Esophagus (tissue), 2 donors: ENCODE data around the gene TTI1. TPM values are rescaled to one million over a fixed set of nuclear protein-coding genes. Genes with fewer than 3 reads are reported as not detected.

Source experiments
- H3K27ac ChIP-seq, 2 donors: one replicate each; pipeline ENCODE4 v1.5.1; 2013; ENCODE audit warnings: low read depth in 2 of 2, mild to moderate bottlenecking in 2 of 2, inconsistent platforms in 1 of 2, low read length in 1 of 2, moderate library complexity in 1 of 2
- H3K27me3 ChIP-seq, 2 donors: one replicate each; pipeline ENCODE4 v1.6.1; 2013; ENCODE audit warnings: low read length in 2 of 2, control low read depth in 1 of 2, mild to moderate bottlenecking in 1 of 2; ENCODE audit not compliant: insufficient read depth in 2 of 2, control insufficient read depth in 1 of 2
- H3K36me3 ChIP-seq, 2 donors: one replicate each; pipeline ENCODE4 v1.6.1; 2013; ENCODE audit warnings: low read length in 1 of 2; ENCODE audit not compliant: control insufficient read depth in 2 of 2, insufficient read depth in 2 of 2
- H3K4me1 ChIP-seq, 2 donors: one replicate each; pipeline ENCODE4 v1.6.1; 2013; ENCODE audit warnings: low read length in 1 of 2; ENCODE audit not compliant: control insufficient read depth in 2 of 2, insufficient read depth in 2 of 2
- H3K4me3 ChIP-seq, 2 donors: one replicate each; pipeline ENCODE4 v1.5.1; 2013; ENCODE audit warnings: low read length in 2 of 2, mild to moderate bottlenecking in 2 of 2, low read depth in 1 of 2, moderate library complexity in 1 of 2
- H3K9me3 ChIP-seq, 2 donors: one replicate each; pipeline ENCODE4 v1.6.1; 2013; ENCODE audit warnings: mild to moderate bottlenecking in 2 of 2, low read depth in 1 of 2, low read length in 1 of 2, moderate library complexity in 1 of 2; ENCODE audit not compliant: control insufficient read depth in 2 of 2, insufficient read depth in 1 of 2
- WGBS, 2 donors: extraction: QIAGEN DNeasy Blood & Tissue Kit; methylation state at CpG; one replicate each; pipeline ENCODE4 v1.1.7; 2013; 5-methylcytosine and 5-hydroxymethylcytosine counted together
- polyA plus RNA-seq, 2 donors: library from polyadenylated mRNA; stranded (reverse); fragments of 200-250 nt; gene quantifications; one replicate each; pipeline ENCODE4 v1.2.3, GENCODE V29; 2013
- donor health status: healthy with polysubstance abuse.
- donor health status: Bipolar disorder and iron deficiency.

The TTI1 gene
- polyA plus RNA-seq, 2 donors = 4.6 to 6.1 TPM

- Histone ChIP-seq H3K4me1 (peaks cover 0 to 13% of the 10 kb centered on the region in 2 donors), H3K9me3 (no peaks in the 10 kb centered on the region), H3K27me3 (no peaks in the 10 kb centered on the region), H3K27ac (no peak overlapping the region), H3K4me3 (no peak overlapping the region), H3K36me3 (peaks cover 0 to 2% of the 10 kb centered on the region in 2 donors)
- WGBS, 2 donors = 85 to 86% methylated on average over 5 of the region's 5 CpGs
Observed at GRCh38 chr20:38036366-38036765, 3.1 kb upstream of the TTI1 start.

GRCh38 chr20:38034961-38035360 is 1.7 kb upstream of the TTI1 start:
- Histone ChIP-seq H3K4me1 (peaks cover 0 to 13% of the 10 kb centered on the region in 2 donors), H3K27ac (no peak overlapping the region), H3K36me3 (peaks cover 0 to 2% of the 10 kb centered on the region in 2 donors), H3K9me3 (no peaks in the 10 kb centered on the region), H3K27me3 (no peaks in the 10 kb centered on the region), H3K4me3 (peak overlapping the region; percentile 74 to 86)
- 71% methylated on average over 6 of the region's 6 CpGs for WGBS, 2 donors

- Histone ChIP-seq H3K9me3 (no peaks in the 10 kb centered on the region), H3K27ac (peak overlapping the region; percentile 82 to 97), H3K4me1 (peaks cover 0 to 13% of the 10 kb centered on the region in 2 donors), H3K4me3 (peak overlapping the region; percentile 74 to 86), H3K36me3 (peaks cover 0 to 2% of the 10 kb centered on the region in 2 donors), H3K27me3 (no peaks in the 10 kb centered on the region)
- 7 to 8% methylated on average over 14 of the region's 14 CpGs for WGBS, 2 donors
Observed at GRCh38 chr20:38034108-38034649, 923 bp upstream of the TTI1 start.

GRCh38 chr20:38032585-38033329 is 499 bp downstream of the TTI1 start:
- peak overlapping the region; percentile 74 to 86 for H3K4me3 ChIP-seq
- H3K27ac ChIP-seq = peak overlapping the region; percentile 82 to 97
- H3K27me3 ChIP-seq = no peaks in the 10 kb centered on the region
- 23 to 26% methylated on average over 28 of the region's 28 CpGs for whole genome bisulfite sequencing, 2 donors
- peaks cover 0 to 2% of the 10 kb centered on the region in 2 donors for H3K36me3 ChIP-seq
- no peaks in the 10 kb centered on the region for H3K9me3 ChIP-seq
- peaks cover 0 to 13% of the 10 kb centered on the region in 2 donors for H3K4me1 ChIP-seq

GRCh38 chr20:38031957-38032356 is 1.3 kb downstream of the TTI1 start:
- H3K27ac ChIP-seq = no peak overlapping the region
- WGBS, 2 donors = 91 to 92% methylated on average over 3 of the region's 3 CpGs
- no peaks in the 10 kb centered on the region for H3K9me3 ChIP-seq
- H3K27me3 ChIP-seq = no peaks in the 10 kb centered on the region
- peaks cover 0 to 2% of the 10 kb centered on the region in 2 donors for H3K36me3 ChIP-seq
- no peak overlapping the region for H3K4me3 ChIP-seq
- H3K4me1 ChIP-seq = peaks cover 0 to 11% of the 10 kb centered on the region in 2 donors

DNA sequence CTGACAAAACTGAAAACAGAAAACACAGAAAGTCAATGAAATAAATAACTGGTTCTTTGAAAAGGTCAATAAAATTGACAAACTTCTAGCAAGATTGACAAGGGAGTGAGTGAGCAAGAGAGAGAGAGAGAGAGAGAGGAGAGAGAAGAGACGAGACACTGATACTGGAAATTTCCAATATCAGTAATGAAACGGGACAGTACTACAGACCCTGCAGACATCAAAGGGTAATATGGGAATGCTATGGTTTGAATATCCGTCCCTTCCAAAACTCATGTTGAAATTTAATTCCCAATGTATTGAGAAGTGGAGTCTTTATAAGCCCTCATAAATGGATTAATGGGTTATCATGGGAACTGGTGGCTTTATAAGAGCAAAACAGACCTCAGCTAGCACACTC is 3.8 kb downstream of the TTI1 start:
- Histone ChIP-seq H3K4me3 (no peak overlapping the region), H3K36me3 (peaks cover 0 to 2% of the 10 kb centered on the region in 2 donors), H3K27ac (no peak overlapping the region), H3K27me3 (no peaks in the 10 kb centered on the region), H3K4me1 (peaks cover 0 to 4% of the 10 kb centered on the region in 2 donors), H3K9me3 (no peaks in the 10 kb centered on the region)
- WGBS, 2 donors = 93 to 95% methylated on average over 3 of the region's 3 CpGs

DNA sequence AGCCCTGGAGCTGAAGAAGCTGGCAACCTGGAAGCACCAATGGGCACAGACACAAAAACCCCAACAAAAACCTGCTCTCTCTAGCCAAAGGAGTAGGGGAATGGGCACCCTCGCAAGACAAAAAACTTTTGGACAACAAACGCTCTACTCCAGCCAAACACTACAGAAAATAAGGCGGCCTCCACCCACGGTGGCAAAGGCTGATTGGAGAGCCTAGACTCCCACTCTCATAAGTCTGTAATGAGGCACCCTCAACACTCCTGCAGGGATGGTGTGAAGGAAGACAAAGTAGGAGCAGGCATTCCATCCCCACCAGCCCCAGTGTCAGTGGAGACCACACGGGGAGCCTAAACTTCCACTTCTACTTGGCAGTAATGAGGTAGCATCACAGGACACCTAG is 8.8 kb downstream of the TTI1 start:
- H3K4me1 ChIP-seq = no peaks in the 10 kb centered on the region
- WGBS, 2 donors = 75 to 84% methylated on average over 5 of the region's 5 CpGs

DNA sequence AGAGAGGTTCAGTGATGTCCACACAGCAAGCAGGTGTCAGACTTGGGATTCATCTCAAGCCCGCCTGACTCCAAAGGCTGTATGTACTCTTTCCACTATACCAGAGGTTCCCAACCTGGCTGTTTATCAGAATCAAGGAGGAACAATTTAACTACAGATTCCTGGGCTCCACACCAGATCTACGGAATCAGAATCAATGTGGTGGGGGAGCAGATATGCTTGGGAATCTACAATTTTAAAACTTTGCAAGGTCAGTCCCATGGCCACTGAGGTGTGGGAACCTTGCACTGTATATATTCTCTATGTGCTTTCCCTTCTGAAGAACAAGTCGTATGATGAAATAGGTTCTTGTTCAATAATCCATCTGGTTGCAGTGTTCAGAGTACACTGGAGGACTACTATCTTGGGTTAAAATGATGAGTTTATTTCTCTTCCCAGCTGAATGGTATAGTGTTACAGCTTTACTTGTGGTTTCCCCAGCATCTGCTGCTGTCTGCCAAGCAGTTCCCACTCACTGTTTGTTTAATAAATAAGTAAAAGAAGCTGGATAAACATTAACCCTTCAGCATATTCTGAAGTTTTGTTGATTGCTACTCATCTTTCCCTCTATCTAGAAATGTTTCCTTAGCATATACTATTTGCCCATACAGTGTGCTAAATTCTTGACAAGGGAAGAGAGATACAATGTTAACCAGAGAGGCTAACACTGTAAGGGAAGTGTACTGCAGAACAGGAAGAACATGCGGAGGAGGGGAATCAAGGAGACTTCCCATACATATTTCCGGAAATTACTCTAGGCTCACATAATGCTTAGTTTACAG is 9.9 kb downstream of the TTI1 start:
- Histone ChIP-seq H3K9me3 (peaks cover 0 to 3% of the 10 kb centered on the region in 2 donors), H3K4me1 (no peaks in the 10 kb centered on the region), H3K27me3 (no peaks in the 10 kb centered on the region), H3K36me3 (peaks cover 0 to 2% of the 10 kb centered on the region in 2 donors), H3K27ac (no peak overlapping the region), H3K4me3 (no peak overlapping the region)
- 71 to 84% methylated on average over 5 of the region's 5 CpGs for WGBS, 2 donors

More for the DNA sequence above, 8.8 kb downstream of the TTI1 start:
- Histone ChIP-seq H3K27me3 (no peaks in the 10 kb centered on the region), H3K36me3 (peaks cover 0 to 2% of the 10 kb centered on the region in 2 donors), H3K27ac (no peak overlapping the region), H3K9me3 (no peaks in the 10 kb centered on the region), H3K4me3 (no peak overlapping the region)

- H3K36me3 ChIP-seq = peaks cover 0 to 6% of the 10 kb centered on the region in 2 donors
- WGBS, 2 donors = 71 to 73% methylated on average over 2 of the region's 2 CpGs
- peaks cover 0 to 3% of the 10 kb centered on the region in 2 donors for H3K9me3 ChIP-seq
- no peak overlapping the region for H3K4me3 ChIP-seq
- H3K27ac ChIP-seq = no peak overlapping the region
- H3K27me3 ChIP-seq = no peaks in the 10 kb centered on the region
- H3K4me1 ChIP-seq = no peaks in the 10 kb centered on the region
Observed at GRCh38 chr20:38021087-38021772, 12.0 kb downstream of the TTI1 start.
